ENCODE data around the gene PPP6R3. TPM values are rescaled to one million over a fixed set of nuclear protein-coding genes. Genes with fewer than 3 reads are reported as not detected.
A peak's percentile ranks its signal among the peaks of the same experiment; 100 is the strongest.
"Not testable (repeated sequence)": the region's sequence is repeated elsewhere in the genome, so short reads cannot be mapped to it uniquely, and the experiment has no call there.

The PPP6R3 gene
- total RNA-seq, 5 donors from 2014 or later (not counting 1 experiment from before 2014, with no cell fraction given), result 106 to 147 (median 118) TPM

- CTCF ChIA-PET, result interaction anchor here in 1 of 2 donors (0.5 kb wide), 1 partner anchor 386 kb away, joined by 6 read pairs; no protein-coding TSS in a partner anchor
These were observed 150.0 kb downstream of the PPP6R3 start for GRCh38 chr11:68610452-68611116.

DNA sequence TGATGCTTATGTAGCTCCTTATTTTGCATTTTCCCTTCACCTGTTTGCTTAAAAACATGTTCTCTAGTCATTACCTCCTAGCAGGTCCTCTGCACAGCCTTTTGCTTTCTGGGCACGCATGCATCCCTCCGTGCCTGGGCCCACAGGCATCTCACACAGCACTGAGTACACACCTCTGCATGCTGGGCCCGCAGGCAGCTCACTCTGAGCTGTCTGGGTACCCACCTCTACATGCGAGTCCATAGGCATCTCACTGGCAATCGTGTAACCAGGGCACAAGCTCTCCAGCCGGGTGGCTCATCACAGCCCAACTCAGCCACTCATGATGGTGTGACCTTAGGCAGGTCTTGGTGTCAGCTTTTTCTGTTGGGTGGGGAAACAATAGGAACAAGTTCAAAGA, 155.1 kb downstream of the PPP6R3 start:
- no peak for ATAC-seq (replicated peaks in 1 of 4)

More at GRCh38 chr11:68610452-68611116, 150.0 kb downstream of the PPP6R3 start:
- Histone ChIP-seq H3K36me3 (ENCODE audit: control insufficient read depth in 2 of 2, extremely low read depth in 1 of 2, insufficient read depth in 1 of 2, low read length in 1 of 2) (peaks cover 13 to 89% of the 10 kb centered on the region in 2 donors), H3K4me1 (ENCODE audit: control insufficient read depth in 1 of 2, extremely low read depth in 1 of 2, insufficient read depth in 2 of 2, low read length in 2 of 2) (no peaks in the 10 kb centered on the region), H3K4me3 (ENCODE audit: control insufficient read depth in 1 of 2, extremely low read depth in 1 of 2, low read length in 1 of 2) (no peak overlapping the region), H3K9me3 (no peaks in the 10 kb centered on the region), H3K27me3 (replicated peaks in 1 of 2; ENCODE audit: control insufficient read depth in 2 of 2, extremely low read depth in 1 of 2, insufficient read depth in 2 of 2, low read length in 1 of 2) (no peaks in the 10 kb centered on the region), H3K27ac (ENCODE audit: low read length) (no peak overlapping the region)
- no peak overlapping the region for H3K27ac Mint-ChIP-seq
- peaks cover 85% of the 10 kb centered on the region for H3K36me3 Mint-ChIP-seq
- ATAC-seq (replicated peaks in 1 of 4) (no peak), DNase-seq (no peak)
- no peaks in the 10 kb centered on the region for H3K9me3 Mint-ChIP-seq
- H3K4me1 Mint-ChIP-seq, result no peaks in the 10 kb centered on the region
- WGBS (ENCODE audit: insufficient coverage), result no CpG with 5 or more reads among the region's 1 CpG
- POLR2A ChIA-PET, result interaction anchor here in 1 of 2 donors (0.6 kb wide), 1 partner anchor 1660 kb away, joined by 4 read pairs; the partner anchor contains the start of gene PPFIA1
- no peaks in the 10 kb centered on the region for H3K27me3 Mint-ChIP-seq
- H3K4me3 Mint-ChIP-seq, result no peak overlapping the region

GRCh38 chr11:68617925-68618809, 157.6 kb downstream of the PPP6R3 start:
- Histone ChIP-seq H3K27ac (ENCODE audit: low read length) (no peak overlapping the region), H3K36me3 (ENCODE audit: control insufficient read depth in 2 of 2, extremely low read depth in 1 of 2, insufficient read depth in 1 of 2, low read length in 1 of 2) (peaks cover 3 to 15% of the 10 kb centered on the region in 2 donors), H3K27me3 (replicated peaks in 1 of 2; ENCODE audit: control insufficient read depth in 2 of 2, extremely low read depth in 1 of 2, insufficient read depth in 2 of 2, low read length in 1 of 2) (no peaks in the 10 kb centered on the region), H3K9me3 (no peaks in the 10 kb centered on the region), H3K4me3 (ENCODE audit: control insufficient read depth in 1 of 2, extremely low read depth in 1 of 2, low read length in 1 of 2) (no peak overlapping the region), H3K4me1 (ENCODE audit: control insufficient read depth in 1 of 2, extremely low read depth in 1 of 2, insufficient read depth in 2 of 2, low read length in 2 of 2) (no peaks in the 10 kb centered on the region)
- peaks cover 24% of the 10 kb centered on the region for H3K36me3 Mint-ChIP-seq
- H3K4me1 Mint-ChIP-seq, result no peaks in the 10 kb centered on the region
- ATAC-seq (replicated peaks in 1 of 4) (peak in 2 of 4 experiments; percentile 8 to 23), DNase-seq (no peak)
- ChIA-PET POLR2A (no interaction called here), CTCF (no interaction called here)
- H3K27me3 Mint-ChIP-seq, result no peaks in the 10 kb centered on the region
- H3K4me3 Mint-ChIP-seq, result no peak overlapping the region
- H3K9me3 Mint-ChIP-seq, result no peaks in the 10 kb centered on the region
- 94% methylated on average over 13 of the region's 23 CpGs for WGBS (ENCODE audit: insufficient coverage)
- no peak overlapping the region for H3K27ac Mint-ChIP-seq

More for the DNA sequence above, 155.1 kb downstream of the PPP6R3 start:
- Mint-ChIP-seq H3K36me3 (peaks cover 47% of the 10 kb centered on the region), H3K4me3 (no peak overlapping the region), H3K27me3 (no peaks in the 10 kb centered on the region), H3K27ac (no peak overlapping the region), H3K9me3 (no peaks in the 10 kb centered on the region), H3K4me1 (no peaks in the 10 kb centered on the region)
- POLR2A ChIA-PET, result no interaction called here
- Histone ChIP-seq H3K36me3 (ENCODE audit: control insufficient read depth in 2 of 2, extremely low read depth in 1 of 2, insufficient read depth in 1 of 2, low read length in 1 of 2) (peaks cover 3 to 40% of the 10 kb centered on the region in 2 donors), H3K9me3 (no peaks in the 10 kb centered on the region), H3K4me1 (ENCODE audit: control insufficient read depth in 1 of 2, extremely low read depth in 1 of 2, insufficient read depth in 2 of 2, low read length in 2 of 2) (no peaks in the 10 kb centered on the region), H3K27ac (ENCODE audit: low read length) (no peak overlapping the region), H3K4me3 (ENCODE audit: control insufficient read depth in 1 of 2, extremely low read depth in 1 of 2, low read length in 1 of 2) (no peak overlapping the region), H3K27me3 (replicated peaks in 1 of 2; ENCODE audit: control insufficient read depth in 2 of 2, extremely low read depth in 1 of 2, insufficient read depth in 2 of 2, low read length in 1 of 2) (no peaks in the 10 kb centered on the region)
- 100% methylated on average over 5 of the region's 6 CpGs for WGBS (ENCODE audit: insufficient coverage)
- CTCF ChIA-PET, result no interaction called here
- no peak for DNase-seq

DNA sequence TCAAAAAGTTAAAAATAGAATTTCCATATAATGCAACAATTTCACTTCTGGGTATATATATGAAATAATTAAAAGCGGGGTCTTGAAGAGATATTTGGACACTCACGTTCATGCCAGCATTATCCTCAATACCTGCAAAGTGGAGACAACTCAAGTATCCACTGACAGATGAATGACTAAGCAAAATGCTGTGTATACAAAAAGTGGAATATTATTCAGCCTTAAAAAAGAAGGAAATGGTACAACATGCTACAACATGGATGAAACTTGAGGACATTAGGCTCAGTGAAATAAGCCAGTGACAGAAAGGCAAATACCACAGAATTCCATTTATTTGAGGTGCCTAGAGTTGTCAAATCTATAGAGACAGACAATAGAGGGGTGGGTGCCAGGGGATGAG, 161.3 kb downstream of the PPP6R3 start:
- no peak for DNase-seq
- CTCF ChIA-PET, result no interaction called here
- no peak overlapping the region for H3K27ac Mint-ChIP-seq

DNA sequence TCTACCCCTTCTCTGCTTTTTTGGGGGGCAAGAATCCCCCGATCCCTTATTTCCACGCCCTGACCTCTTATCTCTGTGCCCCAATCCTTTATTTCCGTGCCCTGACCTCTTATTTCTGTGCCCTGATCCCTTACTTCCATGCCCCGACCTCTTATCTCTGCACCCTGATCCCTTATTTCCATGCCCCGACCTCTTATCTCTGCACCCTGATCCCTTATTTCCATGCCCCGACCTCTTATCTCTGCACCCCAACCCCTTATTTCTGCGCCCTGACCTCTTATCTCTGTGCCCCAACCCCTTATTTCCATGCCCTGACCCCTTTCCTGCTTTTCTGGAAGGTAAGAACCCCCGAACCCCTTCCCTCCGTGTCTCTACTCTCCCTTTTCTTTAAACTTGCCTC, 163.2 kb downstream of the PPP6R3 start:
- H3K4me3 ChIP-seq (ENCODE audit: control insufficient read depth in 1 of 2, extremely low read depth in 1 of 2, low read length in 1 of 2); CTCF ChIA-PET; H3K4me3 Mint-ChIP-seq; H3K9me3 ChIP-seq; POLR2A ChIA-PET; H3K36me3 ChIP-seq (ENCODE audit: control insufficient read depth in 2 of 2, extremely low read depth in 1 of 2, insufficient read depth in 1 of 2, low read length in 1 of 2); H3K27ac ChIP-seq (ENCODE audit: low read length); H3K27me3 ChIP-seq (replicated peaks in 1 of 2; ENCODE audit: control insufficient read depth in 2 of 2, extremely low read depth in 1 of 2, insufficient read depth in 2 of 2, low read length in 1 of 2); H3K9me3 Mint-ChIP-seq; ATAC-seq (replicated peaks in 1 of 4); H3K27me3 Mint-ChIP-seq; H3K36me3 Mint-ChIP-seq; H3K4me1 Mint-ChIP-seq; DNase-seq; H3K4me1 ChIP-seq (ENCODE audit: control insufficient read depth in 1 of 2, extremely low read depth in 1 of 2, insufficient read depth in 2 of 2, low read length in 2 of 2); H3K27ac Mint-ChIP-seq: not testable (repeated sequence)
- 81% methylated on average over 6 of the region's 9 CpGs for WGBS (ENCODE audit: insufficient coverage)

More for the DNA sequence above, 161.3 kb downstream of the PPP6R3 start:
- H3K9me3 ChIP-seq, result no peaks in the 10 kb centered on the region
- peaks cover 0 to 3% of the 10 kb centered on the region in 2 experiments for H3K27me3 ChIP-seq (replicated peaks in 1 of 2; ENCODE audit: control insufficient read depth in 2 of 2, extremely low read depth in 1 of 2, insufficient read depth in 2 of 2, low read length in 1 of 2)
- POLR2A ChIA-PET, result no interaction called here
- WGBS (ENCODE audit: insufficient coverage), result no CpG with 5 or more reads among the region's 2 CpGs
- H3K27me3 Mint-ChIP-seq, result peaks cover 1 to 8% of the 10 kb centered on the region in 2 donors
- no peak for ATAC-seq (replicated peaks in 1 of 4)
- no peaks in the 10 kb centered on the region for H3K36me3 ChIP-seq (ENCODE audit: control insufficient read depth in 2 of 2, extremely low read depth in 1 of 2, insufficient read depth in 1 of 2, low read length in 1 of 2)
- no peaks in the 10 kb centered on the region for H3K9me3 Mint-ChIP-seq
- H3K27ac ChIP-seq (ENCODE audit: low read length), result no peak overlapping the region
- H3K36me3 Mint-ChIP-seq, result no peaks in the 10 kb centered on the region
- H3K4me3 ChIP-seq (ENCODE audit: control insufficient read depth in 1 of 2, extremely low read depth in 1 of 2, low read length in 1 of 2), result no peak overlapping the region
- no peaks in the 10 kb centered on the region for H3K4me1 Mint-ChIP-seq
- no peak overlapping the region for H3K4me3 Mint-ChIP-seq
- H3K4me1 ChIP-seq (ENCODE audit: control insufficient read depth in 1 of 2, extremely low read depth in 1 of 2, insufficient read depth in 2 of 2, low read length in 2 of 2), result no peaks in the 10 kb centered on the region

- H3K4me1 ChIP-seq (ENCODE audit: control insufficient read depth in 1 of 2, extremely low read depth in 1 of 2, insufficient read depth in 2 of 2, low read length in 2 of 2); H3K36me3 Mint-ChIP-seq; POLR2A ChIA-PET; H3K4me3 ChIP-seq (ENCODE audit: control insufficient read depth in 1 of 2, extremely low read depth in 1 of 2, low read length in 1 of 2); H3K27ac Mint-ChIP-seq; H3K27me3 ChIP-seq (replicated peaks in 1 of 2; ENCODE audit: control insufficient read depth in 2 of 2, extremely low read depth in 1 of 2, insufficient read depth in 2 of 2, low read length in 1 of 2); CTCF ChIA-PET; H3K9me3 ChIP-seq; H3K4me1 Mint-ChIP-seq; H3K27ac ChIP-seq (ENCODE audit: low read length); ATAC-seq (replicated peaks in 1 of 4); H3K9me3 Mint-ChIP-seq; H3K36me3 ChIP-seq (ENCODE audit: control insufficient read depth in 2 of 2, extremely low read depth in 1 of 2, insufficient read depth in 1 of 2, low read length in 1 of 2); DNase-seq; H3K4me3 Mint-ChIP-seq; H3K27me3 Mint-ChIP-seq: not testable (repeated sequence)
- WGBS (ENCODE audit: insufficient coverage), result no CpG with 5 or more reads among the region's 4 CpGs
These were observed 164.5 kb downstream of the PPP6R3 start for GRCh38 chr11:68625069-68625468.
